WERI-Rb-1 (cell line): ENCODE results near the gene ZSWIM3.

Experiments
- DNase-seq: peaks from one replicate; pipeline ENCODE4 v3.0.0-alpha.2; 2020
- H3K27ac ChIP-seq: fragments of 250-450 bp; sonication (Bioruptor Pico); 2 replicates; pipeline ENCODE4 v1.5.1; 2020; ENCODE audit warnings: mild to moderate bottlenecking, moderate library complexity
- H3K27me3 ChIP-seq: fragments of 250-450 bp; sonication (Bioruptor Pico); 2 replicates; pipeline ENCODE4 v1.5.1; 2021; ENCODE audit warnings: mild to moderate bottlenecking, low read depth, moderate library complexity; ENCODE audit not compliant: insufficient read depth, severe bottlenecking
- H3K36me3 ChIP-seq: fragments of 250-450 bp; sonication (Bioruptor Pico); 2 replicates; pipeline ENCODE4 v1.5.1; 2020; ENCODE audit warnings: mild to moderate bottlenecking, moderate library complexity
- H3K4me3 ChIP-seq: 2 replicates; pipeline ENCODE4 v1.5.1; 2011; ENCODE audit warnings: low read depth, mild to moderate bottlenecking, control low read depth, low read length
- H3K9me3 ChIP-seq: fragments of 250-450 bp; sonication (Bioruptor Pico); 2 replicates; pipeline ENCODE4 v1.5.1; 2021; ENCODE audit warnings: mild to moderate bottlenecking, moderate library complexity; ENCODE audit not compliant: severe bottlenecking
- CTCF ChIP-seq: IDR thresholded peaks from 2 replicates; pipeline ENCODE4 v1.5.1; 2011; ENCODE audit warnings: low read depth, mild to moderate bottlenecking, control low read depth, inconsistent platforms, low read length

Gene ZSWIM3

GRCh38 chr20:45893831-45894230, 36.4 kb downstream of the ZSWIM3 start:
- Histone ChIP-seq H3K4me3 (no peak overlapping the region), H3K36me3 (peaks cover 52% of the 10 kb centered on the region), H3K27me3 (no peaks in the 10 kb centered on the region), H3K9me3 (no peaks in the 10 kb centered on the region), H3K27ac (no peak overlapping the region)
- no peak for DNase-seq
- TF ChIP-seq CTCF: no peak

GRCh38 chr20:45894797-45895196, 37.4 kb downstream of the ZSWIM3 start:
- H3K9me3 ChIP-seq: no peaks in the 10 kb centered on the region
- peaks cover 56% of the 10 kb centered on the region for H3K36me3 ChIP-seq
- H3K27ac ChIP-seq: no peak overlapping the region
- no peaks in the 10 kb centered on the region for H3K27me3 ChIP-seq
- no peak for TF ChIP-seq CTCF
- DNase-seq: no peak
- H3K4me3 ChIP-seq: no peak overlapping the region

- Histone ChIP-seq H3K9me3 (no peaks in the 10 kb centered on the region), H3K36me3 (peaks cover 70% of the 10 kb centered on the region), H3K4me3 (no peak overlapping the region), H3K27me3 (no peaks in the 10 kb centered on the region), H3K27ac (no peak overlapping the region)
- no peak for TF ChIP-seq CTCF
- DNase-seq: no peak
Measured at GRCh38 chr20:45896641-45897161, 39.3 kb downstream of the ZSWIM3 start.

GRCh38 chr20:45897289-45897688, 39.9 kb downstream of the ZSWIM3 start:
- no peak for DNase-seq
- peaks cover 70% of the 10 kb centered on the region for H3K36me3 ChIP-seq

GRCh38 chr20:45897692-45898091, 40.3 kb downstream of the ZSWIM3 start:
- Histone ChIP-seq H3K9me3 (no peaks in the 10 kb centered on the region), H3K4me3 (no peak overlapping the region), H3K27me3 (no peaks in the 10 kb centered on the region), H3K27ac (no peak overlapping the region), H3K36me3 (peaks cover 66% of the 10 kb centered on the region)
- no peak for TF ChIP-seq CTCF
- DNase-seq: no peak

More at GRCh38 chr20:45897289-45897688, 39.9 kb downstream of the ZSWIM3 start:
- no peak overlapping the region for H3K4me3 ChIP-seq
- H3K27ac ChIP-seq: no peak overlapping the region
- H3K27me3 ChIP-seq: no peaks in the 10 kb centered on the region
- TF ChIP-seq CTCF: no peak
- H3K9me3 ChIP-seq: no peaks in the 10 kb centered on the region

- Histone ChIP-seq H3K27me3 (no peaks in the 10 kb centered on the region), H3K9me3 (no peaks in the 10 kb centered on the region), H3K27ac (no peak overlapping the region), H3K36me3 (peaks cover 61% of the 10 kb centered on the region), H3K4me3 (no peak overlapping the region)
- no peak for DNase-seq
- no peak for TF ChIP-seq CTCF
Measured at GRCh38 chr20:45898285-45898684, 40.9 kb downstream of the ZSWIM3 start.
